ENCODE measurements around the gene STK35.

The STK35 gene

DNA sequence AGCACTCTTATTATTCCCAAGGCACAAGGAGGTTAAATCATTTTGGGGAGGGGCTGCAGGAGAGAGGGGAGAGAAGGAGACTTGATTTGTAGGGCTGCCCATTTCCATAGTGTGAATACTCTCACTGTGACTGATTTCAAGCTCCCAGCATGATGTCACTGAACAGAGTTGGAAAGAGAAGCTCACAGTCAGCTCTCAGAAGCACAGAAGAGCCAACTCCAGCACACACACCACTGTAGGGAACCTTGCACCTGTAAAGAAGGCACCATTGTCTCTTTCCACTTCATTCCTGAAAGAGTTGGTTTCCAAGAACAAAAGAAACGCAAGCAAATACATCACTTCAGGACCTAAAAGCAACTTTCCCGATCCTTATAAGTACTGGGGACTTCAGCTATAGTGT, 12.7 kb upstream of the STK35 start:
- no peak overlapping the region for H2AK5ac ChIP-seq (ENCODE audit: low read length, severe bottlenecking)
- H3K27ac ChIP-seq (ENCODE audit: low read length, poor library complexity, severe bottlenecking): no peak overlapping the region
- H2BK15ac ChIP-seq (ENCODE audit: low read depth, poor library complexity, severe bottlenecking): no peak overlapping the region
- peaks cover 26 to 73% of the 10 kb centered on the region in 2 experiments for H3K27me3 ChIP-seq (ENCODE audit: control insufficient read depth in 1 of 2, insufficient read depth in 1 of 2, low read length in 2 of 2)
- H3K4me1 ChIP-seq (ENCODE audit: control insufficient read depth, insufficient read depth, low read depth, low read length): no peaks in the 10 kb centered on the region
- no peak overlapping the region for H3K9ac ChIP-seq (ENCODE audit: low read length)
- H2BK120ac ChIP-seq (ENCODE audit: low read depth, low read length): no peak overlapping the region
- H3K9me3 ChIP-seq (ENCODE audit: control insufficient read depth, low read length): no peaks in the 10 kb centered on the region
- no peak overlapping the region for H2AFZ ChIP-seq (ENCODE audit: low read depth, low read length)
- no peak overlapping the region for H4K91ac ChIP-seq (ENCODE audit: low read length)
- H2BK12ac ChIP-seq (ENCODE audit: low read length in 2 of 2): no peak overlapping the region
- H2BK5ac ChIP-seq (ENCODE audit: low read depth, low read length, poor library complexity, severe bottlenecking): no peak overlapping the region
- no peak overlapping the region for H3K23ac ChIP-seq (ENCODE audit: low read length in 2 of 2)
- no peaks in the 10 kb centered on the region for H3K36me3 ChIP-seq (ENCODE audit: control insufficient read depth in 1 of 2, insufficient read depth in 2 of 2, low read depth in 1 of 2, low read length in 2 of 2)
- no peak overlapping the region for H4K8ac ChIP-seq (ENCODE audit: low read length)
- DNase-seq: no peak
- no peak overlapping the region for H3K4me2 ChIP-seq (ENCODE audit: low read length, poor library complexity, severe bottlenecking)
- no peaks in the 10 kb centered on the region for H3K79me1 ChIP-seq (replicated peaks; ENCODE audit: low read length, poor library complexity, severe bottlenecking)
- H3K18ac ChIP-seq (ENCODE audit: low read depth in 1 of 2, low read length in 2 of 2): no peak overlapping the region
- H3K14ac ChIP-seq (ENCODE audit: low read length in 2 of 2): no peak overlapping the region
- H3K4ac ChIP-seq (ENCODE audit: low read depth in 1 of 2, low read length in 2 of 2): no peak overlapping the region
- WGBS: 80% methylated on average over 1 of the region's 2 CpGs
- H3K4me3 ChIP-seq (ENCODE audit: insufficient read depth in 1 of 2, low read depth in 1 of 2, low read length in 2 of 2): no peak overlapping the region

DNA sequence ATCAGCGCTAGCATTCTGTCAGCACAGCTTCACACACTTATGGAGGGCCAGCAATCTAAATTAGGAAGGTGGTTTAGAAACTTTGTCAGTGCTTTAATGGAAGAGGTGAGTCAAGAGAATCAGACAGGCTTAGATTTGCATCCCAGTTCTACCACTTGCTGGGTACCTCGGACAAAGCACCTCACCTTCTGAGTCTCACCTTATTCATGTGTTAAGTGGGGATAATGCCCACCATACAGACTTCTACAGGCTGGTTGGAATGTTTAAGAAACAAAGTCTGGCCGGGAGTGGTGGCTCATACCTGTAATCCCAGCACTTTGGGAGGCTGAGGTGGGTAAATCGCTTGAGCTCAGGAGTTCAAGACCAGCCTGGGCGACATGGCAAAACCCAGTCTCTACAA, 12.2 kb upstream of the STK35 start:
- Histone ChIP-seq H3K79me1 (replicated peaks; ENCODE audit: low read length, poor library complexity, severe bottlenecking) (no peaks in the 10 kb centered on the region), H2BK5ac (ENCODE audit: low read depth, low read length, poor library complexity, severe bottlenecking) (no peak overlapping the region), H3K36me3 (ENCODE audit: control insufficient read depth in 1 of 2, insufficient read depth in 2 of 2, low read depth in 1 of 2, low read length in 2 of 2) (no peaks in the 10 kb centered on the region), H2AFZ (ENCODE audit: low read depth, low read length) (no peak overlapping the region), H3K9me3 (ENCODE audit: control insufficient read depth, low read length) (no peaks in the 10 kb centered on the region), H2BK15ac (ENCODE audit: low read depth, poor library complexity, severe bottlenecking) (no peak overlapping the region), H3K4me1 (ENCODE audit: control insufficient read depth, insufficient read depth, low read depth, low read length) (no peaks in the 10 kb centered on the region), H3K14ac (ENCODE audit: low read length in 2 of 2) (no peak overlapping the region), H3K23ac (ENCODE audit: low read length in 2 of 2) (no peak overlapping the region), H3K9ac (ENCODE audit: low read length) (no peak overlapping the region), H2BK12ac (ENCODE audit: low read length in 2 of 2) (no peak overlapping the region), H2AK5ac (ENCODE audit: low read length, severe bottlenecking) (no peak overlapping the region), H2BK120ac (ENCODE audit: low read depth, low read length) (no peak overlapping the region), H3K4me2 (ENCODE audit: low read length, poor library complexity, severe bottlenecking) (no peak overlapping the region), H3K18ac (ENCODE audit: low read depth in 1 of 2, low read length in 2 of 2) (no peak overlapping the region), H3K4ac (ENCODE audit: low read depth in 1 of 2, low read length in 2 of 2) (no peak overlapping the region), H3K27ac (ENCODE audit: low read length, poor library complexity, severe bottlenecking) (no peak overlapping the region), H4K8ac (ENCODE audit: low read length) (no peak overlapping the region), H4K91ac (ENCODE audit: low read length) (no peak overlapping the region), H3K27me3 (ENCODE audit: control insufficient read depth in 1 of 2, insufficient read depth in 1 of 2, low read length in 2 of 2) (peaks cover 32 to 74% of the 10 kb centered on the region in 2 experiments), H3K4me3 (ENCODE audit: insufficient read depth in 1 of 2, low read depth in 1 of 2, low read length in 2 of 2) (no peak overlapping the region)
- DNase-seq: no peak
- 72% methylated on average over 4 of the region's 5 CpGs for WGBS

GRCh38 chr20:2093159-2093781, 8.4 kb upstream of the STK35 start:
- H3K4me1 ChIP-seq (ENCODE audit: control insufficient read depth, insufficient read depth, low read depth, low read length): no peaks in the 10 kb centered on the region
- no peak overlapping the region for H2AK5ac ChIP-seq (ENCODE audit: low read length, severe bottlenecking)
- H3K14ac ChIP-seq (ENCODE audit: low read length in 2 of 2): no peak overlapping the region
- no peak overlapping the region for H3K18ac ChIP-seq (ENCODE audit: low read depth in 1 of 2, low read length in 2 of 2)
- no peak overlapping the region for H3K23ac ChIP-seq (ENCODE audit: low read length in 2 of 2)
- no peak overlapping the region for H3K4ac ChIP-seq (ENCODE audit: low read depth in 1 of 2, low read length in 2 of 2)
- H4K91ac ChIP-seq (ENCODE audit: low read length): no peak overlapping the region
- no peak for DNase-seq
- no peak overlapping the region for H3K9ac ChIP-seq (ENCODE audit: low read length)
- H2BK120ac ChIP-seq (ENCODE audit: low read depth, low read length): no peak overlapping the region
- no peak overlapping the region for H4K8ac ChIP-seq (ENCODE audit: low read length)
- no peak overlapping the region for H2BK12ac ChIP-seq (ENCODE audit: low read length in 2 of 2)
- H2BK5ac ChIP-seq (ENCODE audit: low read depth, low read length, poor library complexity, severe bottlenecking): no peak overlapping the region
- H3K4me3 ChIP-seq (ENCODE audit: insufficient read depth in 1 of 2, low read depth in 1 of 2, low read length in 2 of 2): no peak overlapping the region
- H3K9me3 ChIP-seq (ENCODE audit: control insufficient read depth, low read length): no peaks in the 10 kb centered on the region
- no peaks in the 10 kb centered on the region for H3K79me1 ChIP-seq (replicated peaks; ENCODE audit: low read length, poor library complexity, severe bottlenecking)
- H2AFZ ChIP-seq (ENCODE audit: low read depth, low read length): no peak overlapping the region
- H3K4me2 ChIP-seq (ENCODE audit: low read length, poor library complexity, severe bottlenecking): no peak overlapping the region
- H3K27ac ChIP-seq (ENCODE audit: low read length, poor library complexity, severe bottlenecking): no peak overlapping the region
- no peak overlapping the region for H2BK15ac ChIP-seq (ENCODE audit: low read depth, poor library complexity, severe bottlenecking)
- peaks cover 29 to 60% of the 10 kb centered on the region in 2 experiments for H3K27me3 ChIP-seq (ENCODE audit: control insufficient read depth in 1 of 2, insufficient read depth in 1 of 2, low read length in 2 of 2)
- no peaks in the 10 kb centered on the region for H3K36me3 ChIP-seq (ENCODE audit: control insufficient read depth in 1 of 2, insufficient read depth in 2 of 2, low read depth in 1 of 2, low read length in 2 of 2)
- WGBS: 0% methylated on average over 1 of the region's 4 CpGs

DNA sequence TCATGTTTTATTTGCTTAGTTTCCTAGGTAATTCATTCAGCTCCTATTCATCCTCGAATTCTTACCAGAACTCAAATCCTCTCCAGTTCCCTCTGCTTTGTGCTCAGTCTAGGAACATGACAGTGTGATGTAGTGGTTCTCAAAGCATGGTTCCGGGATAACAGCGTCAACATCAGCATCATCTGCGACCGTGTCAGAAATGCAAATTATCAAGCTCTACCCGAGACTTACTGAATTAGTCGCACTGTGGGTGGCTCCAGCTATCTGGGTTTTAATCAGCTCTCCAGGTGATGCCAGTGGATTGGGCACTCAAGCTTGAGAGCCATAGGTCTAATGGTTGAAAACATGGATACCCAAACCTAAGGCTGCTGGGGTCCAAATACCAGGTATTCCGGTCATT, 7.7 kb upstream of the STK35 start:
- Histone ChIP-seq H3K18ac (ENCODE audit: low read depth in 1 of 2, low read length in 2 of 2) (no peak overlapping the region), H4K91ac (ENCODE audit: low read length) (no peak overlapping the region), H3K4ac (ENCODE audit: low read depth in 1 of 2, low read length in 2 of 2) (no peak overlapping the region), H2BK120ac (ENCODE audit: low read depth, low read length) (no peak overlapping the region), H3K27me3 (ENCODE audit: control insufficient read depth in 1 of 2, insufficient read depth in 1 of 2, low read length in 2 of 2) (peaks cover 27 to 54% of the 10 kb centered on the region in 2 experiments), H3K4me3 (ENCODE audit: insufficient read depth in 1 of 2, low read depth in 1 of 2, low read length in 2 of 2) (no peak overlapping the region), H2BK5ac (ENCODE audit: low read depth, low read length, poor library complexity, severe bottlenecking) (no peak overlapping the region), H3K4me1 (ENCODE audit: control insufficient read depth, insufficient read depth, low read depth, low read length) (no peaks in the 10 kb centered on the region), H3K27ac (ENCODE audit: low read length, poor library complexity, severe bottlenecking) (no peak overlapping the region), H3K36me3 (ENCODE audit: control insufficient read depth in 1 of 2, insufficient read depth in 2 of 2, low read depth in 1 of 2, low read length in 2 of 2) (no peaks in the 10 kb centered on the region), H4K8ac (ENCODE audit: low read length) (no peak overlapping the region), H3K79me1 (replicated peaks; ENCODE audit: low read length, poor library complexity, severe bottlenecking) (no peaks in the 10 kb centered on the region), H2AFZ (ENCODE audit: low read depth, low read length) (no peak overlapping the region), H3K14ac (ENCODE audit: low read length in 2 of 2) (no peak overlapping the region), H2AK5ac (ENCODE audit: low read length, severe bottlenecking) (no peak overlapping the region), H2BK12ac (ENCODE audit: low read length in 2 of 2) (no peak overlapping the region), H3K9ac (ENCODE audit: low read length) (no peak overlapping the region), H3K23ac (ENCODE audit: low read length in 2 of 2) (no peak overlapping the region), H3K9me3 (ENCODE audit: control insufficient read depth, low read length) (no peaks in the 10 kb centered on the region), H2BK15ac (ENCODE audit: low read depth, poor library complexity, severe bottlenecking) (no peak overlapping the region), H3K4me2 (ENCODE audit: low read length, poor library complexity, severe bottlenecking) (no peak overlapping the region)
- WGBS: 77% methylated on average over 8 of the region's 8 CpGs
- DNase-seq: no peak
